HFFc6 (cell line): ENCODE data around the gene ATP13A3. TPM values are rescaled to one million over a fixed set of nuclear protein-coding genes. Genes with fewer than 3 reads are reported as not detected.
"Not testable (repeated sequence)": the region's sequence is repeated elsewhere in the genome, so short reads cannot be mapped to it uniquely, and the experiment has no call there.

ENCODE experiments used
- DNase-seq: peaks from one replicate; pipeline ENCODE4 v3.0.0-alpha.2; 2018
- H3K27ac Mint-ChIP-seq: 2 replicates; pipeline ENCODE4 v1.8.0; 2020; ENCODE audit warnings: mild to moderate bottlenecking, mixed read lengths
- H3K27me3 Mint-ChIP-seq: 2 replicates; pipeline ENCODE4 v1.8.0; 2021; ENCODE audit warnings: mild to moderate bottlenecking, moderate library complexity, mixed read lengths; ENCODE audit not compliant: insufficient read depth
- H3K36me3 Mint-ChIP-seq: 2 replicates; pipeline ENCODE4 v1.8.0; 2021; ENCODE audit warnings: low read depth, mixed read lengths
- H3K4me1 Mint-ChIP-seq: 2 replicates; pipeline ENCODE4 v1.8.0; 2020; ENCODE audit warnings: low read depth, mixed read lengths
- H3K4me3 Mint-ChIP-seq: 2 replicates; pipeline ENCODE4 v1.8.0; 2020; ENCODE audit warnings: mild to moderate bottlenecking, moderate library complexity, mixed read lengths
- H3K9me3 Mint-ChIP-seq: 2 replicates; pipeline ENCODE4 v1.8.0; 2020; ENCODE audit warnings: mild to moderate bottlenecking, mixed read lengths
- total RNA-seq, 6 experiments: library from RNA; stranded (reverse); fragmentation: NEBNext Ultra II Directional; extraction: Animal tissue kit (Norgen Biotek cat#: 25700); gene quantifications; 2 replicates in 1 of 6; 3 replicates in 5 of 6; pipeline ENCODE4 v1.2.3, GENCODE V29; 2021
- TF ChIP-seq, protein P1 (sequence below): fragments of 200-600 bp; sonication (generic); IDR thresholded peaks from 2 replicates; pipeline ENCODE4 v1.5.0; 2021; ENCODE audit warnings: antibody characterized with exemption, mild to moderate bottlenecking

The ATP13A3 gene
- total RNA-seq, 6 experiments from 2014 or later: 114 to 123 (median 117) TPM

DNA sequence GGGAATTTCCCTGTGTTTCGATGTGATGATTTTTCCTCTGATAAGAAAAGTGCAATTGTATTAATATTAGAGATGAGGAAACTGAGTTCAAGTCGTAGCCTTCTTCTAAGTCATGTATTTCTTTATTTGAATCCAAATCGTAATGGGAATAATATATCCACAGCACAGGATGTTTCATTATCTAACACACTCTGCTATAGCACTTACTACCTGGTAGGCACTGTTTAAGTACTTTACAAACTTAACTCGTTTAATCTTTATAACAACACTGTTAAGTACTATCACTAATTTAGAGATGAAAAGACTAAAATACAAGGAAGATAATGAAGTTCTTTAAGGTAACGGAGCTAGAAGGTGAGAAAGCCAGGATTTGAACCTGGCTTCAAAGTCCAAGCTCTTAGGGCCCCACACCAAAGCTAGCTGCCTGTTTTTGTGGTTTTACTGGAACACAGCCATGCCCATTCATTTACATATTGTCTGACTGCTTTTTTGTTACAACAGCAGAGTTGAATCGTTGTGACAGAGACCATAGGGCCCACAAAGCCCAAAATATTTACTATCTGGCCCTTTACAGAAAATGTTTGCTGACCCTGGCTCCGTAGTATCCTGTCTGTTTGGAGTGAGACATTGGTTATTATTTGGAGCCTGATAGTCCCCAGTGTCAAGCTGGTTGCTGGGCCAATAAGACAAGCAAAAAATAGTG lies 9.6 kb upstream of the ATP13A3 start:
- no peaks in the 10 kb centered on the region; the same call in 1 of the 2 replicates for H3K27me3 Mint-ChIP-seq
- H3K4me1 Mint-ChIP-seq: peaks cover 38% of the 10 kb centered on the region
- no peaks in the 10 kb centered on the region for H3K36me3 Mint-ChIP-seq
- H3K27ac Mint-ChIP-seq: no peak overlapping the region
- H3K4me3 Mint-ChIP-seq: no peak overlapping the region
- DNase-seq: no peak
- TF ChIP-seq, protein P1, sequence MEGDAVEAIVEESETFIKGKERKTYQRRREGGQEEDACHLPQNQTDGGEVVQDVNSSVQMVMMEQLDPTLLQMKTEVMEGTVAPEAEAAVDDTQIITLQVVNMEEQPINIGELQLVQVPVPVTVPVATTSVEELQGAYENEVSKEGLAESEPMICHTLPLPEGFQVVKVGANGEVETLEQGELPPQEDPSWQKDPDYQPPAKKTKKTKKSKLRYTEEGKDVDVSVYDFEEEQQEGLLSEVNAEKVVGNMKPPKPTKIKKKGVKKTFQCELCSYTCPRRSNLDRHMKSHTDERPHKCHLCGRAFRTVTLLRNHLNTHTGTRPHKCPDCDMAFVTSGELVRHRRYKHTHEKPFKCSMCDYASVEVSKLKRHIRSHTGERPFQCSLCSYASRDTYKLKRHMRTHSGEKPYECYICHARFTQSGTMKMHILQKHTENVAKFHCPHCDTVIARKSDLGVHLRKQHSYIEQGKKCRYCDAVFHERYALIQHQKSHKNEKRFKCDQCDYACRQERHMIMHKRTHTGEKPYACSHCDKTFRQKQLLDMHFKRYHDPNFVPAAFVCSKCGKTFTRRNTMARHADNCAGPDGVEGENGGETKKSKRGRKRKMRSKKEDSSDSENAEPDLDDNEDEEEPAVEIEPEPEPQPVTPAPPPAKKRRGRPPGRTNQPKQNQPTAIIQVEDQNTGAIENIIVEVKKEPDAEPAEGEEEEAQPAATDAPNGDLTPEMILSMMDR: no peak
- H3K9me3 Mint-ChIP-seq: no peaks in the 10 kb centered on the region

DNA sequence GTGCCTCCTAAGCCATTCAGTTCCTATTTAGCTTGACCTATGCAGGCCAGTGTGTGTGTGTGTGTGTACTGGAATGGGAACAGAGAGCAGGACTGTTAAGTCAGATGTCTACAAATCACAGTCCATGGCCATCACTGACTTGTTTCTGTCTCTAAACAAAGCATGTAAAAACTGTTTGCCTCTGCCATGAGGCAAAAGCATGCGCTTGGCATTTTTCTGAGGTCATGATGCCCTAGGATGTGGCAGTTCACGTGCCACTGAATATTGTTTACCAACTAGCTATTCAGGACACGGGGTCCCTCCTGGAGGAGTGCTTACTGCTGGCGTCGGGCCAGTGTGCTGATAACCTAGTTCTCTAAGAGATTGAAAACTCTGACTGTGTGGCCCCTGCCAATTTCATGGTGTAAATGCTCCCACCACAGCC lies 8.2 kb upstream of the ATP13A3 start:
- Mint-ChIP-seq H3K36me3 (no peaks in the 10 kb centered on the region), H3K27me3 (no peaks in the 10 kb centered on the region; the same call in 1 of the 2 replicates), H3K4me3 (no peak overlapping the region), H3K27ac (peak overlapping the region; percentile 44), H3K4me1 (peaks cover 51% of the 10 kb centered on the region), H3K9me3 (no peaks in the 10 kb centered on the region)
- DNase-seq: no peak
- TF ChIP-seq, protein P1: no peak

DNA sequence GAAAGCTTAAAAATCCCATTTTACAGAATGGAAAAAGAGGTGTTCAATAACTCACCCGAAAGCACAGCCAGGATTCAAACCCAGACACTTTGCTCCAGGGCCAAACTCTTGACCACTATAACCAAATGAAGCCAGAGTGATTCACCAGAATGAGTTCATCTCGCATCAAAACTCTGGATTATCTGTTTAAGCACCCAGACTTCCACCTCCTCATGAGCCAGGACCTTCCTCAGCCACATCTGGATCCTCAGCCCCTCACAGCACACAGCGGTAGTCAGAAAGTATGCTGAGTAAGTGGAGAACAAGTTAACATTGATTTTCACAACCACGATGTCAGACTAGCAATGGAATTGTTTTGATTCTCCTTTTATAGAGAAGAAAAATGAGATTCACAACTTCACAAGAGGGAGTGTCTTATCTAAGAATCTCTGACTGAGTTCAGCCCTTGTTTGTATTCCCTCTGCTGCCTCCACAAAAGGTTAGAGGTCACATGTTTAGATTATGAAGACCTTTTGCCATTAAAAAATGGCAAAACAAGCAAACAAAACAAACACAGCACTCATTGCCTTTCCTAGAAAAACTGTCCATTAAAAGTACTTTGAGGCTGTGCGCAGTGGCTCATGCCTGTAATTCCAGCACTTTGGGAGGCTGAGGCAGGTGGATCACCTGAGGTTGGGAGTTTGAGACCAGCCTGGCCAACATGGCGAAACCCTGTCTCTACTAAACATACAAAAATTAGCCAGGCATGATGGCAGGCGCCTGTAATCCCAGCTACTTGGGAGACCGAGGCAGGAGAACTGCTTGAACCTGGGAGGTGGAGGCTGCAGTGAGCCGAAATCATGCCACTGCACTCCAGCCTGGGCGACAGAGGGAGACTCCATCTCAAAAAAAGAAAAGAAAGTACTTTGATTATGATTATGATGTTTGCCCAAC lies 7.5 kb upstream of the ATP13A3 start:
- not testable (repeated sequence) for H3K36me3 Mint-ChIP-seq
- peaks cover 59% of the 10 kb centered on the region for H3K4me1 Mint-ChIP-seq

DNA sequence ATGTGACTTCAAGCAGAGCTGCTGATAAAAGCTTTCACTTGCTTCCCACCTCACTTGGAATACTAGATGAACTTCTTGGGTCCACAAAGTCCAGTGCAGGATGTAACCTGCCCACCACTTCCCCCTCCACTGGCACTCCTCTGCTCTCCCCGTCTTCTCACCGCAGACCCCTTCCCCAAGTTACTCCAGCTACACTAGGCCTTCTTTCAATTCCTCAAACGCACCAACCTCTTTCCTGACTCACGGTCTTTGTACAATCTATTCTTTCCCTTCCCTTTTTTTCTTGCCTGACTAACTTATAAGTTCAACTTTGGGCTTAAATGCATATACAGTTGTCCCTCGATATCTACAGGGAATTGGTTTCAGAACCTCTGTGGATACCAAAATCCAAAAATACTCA lies 5.2 kb upstream of the ATP13A3 start:
- no peak for DNase-seq
- no peaks in the 10 kb centered on the region for H3K27me3 Mint-ChIP-seq
- H3K4me1 Mint-ChIP-seq: peaks cover 69% of the 10 kb centered on the region
- H3K9me3 Mint-ChIP-seq: no peaks in the 10 kb centered on the region; the same call in 1 of the 2 replicates
- TF ChIP-seq, protein P1: no peak
- no peak overlapping the region for H3K4me3 Mint-ChIP-seq
- H3K27ac Mint-ChIP-seq: no peak overlapping the region
- H3K36me3 Mint-ChIP-seq: no peaks in the 10 kb centered on the region

More for the DNA sequence above, 7.5 kb upstream of the ATP13A3 start:
- not testable (repeated sequence) for H3K9me3 Mint-ChIP-seq, H3K27me3 Mint-ChIP-seq
- peak; percentile 88 for DNase-seq
- Mint-ChIP-seq H3K27ac (peak overlapping the region; percentile 88), H3K4me3 (peak overlapping the region; percentile 1; the same call in 1 of the 2 replicates)

DNA sequence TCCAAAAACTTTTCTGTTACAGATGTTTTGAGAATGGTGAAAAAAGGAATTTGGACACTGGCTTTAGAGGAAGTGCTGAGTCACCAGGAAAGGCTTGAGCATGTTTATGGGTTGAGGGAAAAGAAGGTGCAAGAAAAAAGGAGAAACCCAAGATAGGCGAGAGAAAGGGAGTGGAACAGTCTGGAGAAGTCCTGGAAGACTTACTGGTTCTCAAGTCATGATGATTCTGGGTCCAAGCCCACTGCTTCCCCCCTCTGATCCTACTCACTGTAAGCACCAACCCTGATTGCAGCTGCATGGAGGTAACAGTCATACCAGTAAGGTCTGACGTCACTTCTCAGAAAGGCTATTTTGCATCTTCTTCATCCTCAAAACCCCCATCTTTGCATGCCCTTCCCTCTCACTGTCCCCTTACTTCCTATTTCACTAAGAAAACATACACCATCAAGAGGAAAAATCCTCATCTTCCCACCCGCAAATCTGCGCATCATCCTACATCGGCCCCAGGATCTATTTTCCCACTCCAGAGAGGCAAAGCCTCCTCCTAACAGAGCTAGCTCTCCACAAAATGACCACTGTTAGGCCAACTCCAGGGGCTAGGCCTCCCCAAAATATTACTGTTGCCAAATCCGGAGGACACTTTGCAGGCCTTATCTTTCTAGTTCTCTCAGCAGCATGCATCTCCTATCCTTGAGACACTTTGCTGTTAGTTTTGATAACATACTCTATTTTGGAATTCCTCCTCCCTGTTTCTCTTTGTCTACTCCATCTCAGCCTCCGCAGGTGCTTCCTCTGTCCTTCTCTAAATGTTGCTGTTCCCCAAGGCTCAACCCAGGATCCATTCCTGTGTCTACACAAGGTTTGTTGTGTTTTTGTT lies 3.2 kb upstream of the ATP13A3 start:
- peak overlapping the region; percentile 85 for H3K27ac Mint-ChIP-seq
- peak; percentile 35 for DNase-seq
- no peaks in the 10 kb centered on the region; the same call in 1 of the 2 replicates for H3K9me3 Mint-ChIP-seq
- peaks cover 63% of the 10 kb centered on the region for H3K4me1 Mint-ChIP-seq
- TF ChIP-seq, protein P1: no peak
- H3K27me3 Mint-ChIP-seq: peaks cover 4% of the 10 kb centered on the region; the same call in 1 of the 2 replicates
- peak overlapping the region; percentile 21 for H3K4me3 Mint-ChIP-seq
- peaks cover 11% of the 10 kb centered on the region; the same call in 1 of the 2 replicates for H3K36me3 Mint-ChIP-seq
